HFF-Myc (cell line): ENCODE measurements around the gene FAT1.
A peak's percentile ranks its signal among the peaks of the same experiment; 100 is the strongest.

ENCODE experiments used
- DNase-seq: peaks from one replicate; pipeline ENCODE4 v3.0.0-alpha.2; 2011; ENCODE audit warnings: low read depth; ENCODE audit errors: extremely low read depth
- H3K4me3 ChIP-seq: replicated peaks from 2 replicates; pipeline ENCODE4 v1.5.1; 2011; ENCODE audit warnings: low read depth, mild to moderate bottlenecking, control low read depth, low read length
- TF ChIP-seq, protein P1 (sequence below): IDR thresholded peaks from 2 replicates; pipeline ENCODE4 v1.5.1; 2012; ENCODE audit warnings: mild to moderate bottlenecking, low read depth, low read length, control low read depth; ENCODE audit errors: missing control alignments

The FAT1 gene

DNA sequence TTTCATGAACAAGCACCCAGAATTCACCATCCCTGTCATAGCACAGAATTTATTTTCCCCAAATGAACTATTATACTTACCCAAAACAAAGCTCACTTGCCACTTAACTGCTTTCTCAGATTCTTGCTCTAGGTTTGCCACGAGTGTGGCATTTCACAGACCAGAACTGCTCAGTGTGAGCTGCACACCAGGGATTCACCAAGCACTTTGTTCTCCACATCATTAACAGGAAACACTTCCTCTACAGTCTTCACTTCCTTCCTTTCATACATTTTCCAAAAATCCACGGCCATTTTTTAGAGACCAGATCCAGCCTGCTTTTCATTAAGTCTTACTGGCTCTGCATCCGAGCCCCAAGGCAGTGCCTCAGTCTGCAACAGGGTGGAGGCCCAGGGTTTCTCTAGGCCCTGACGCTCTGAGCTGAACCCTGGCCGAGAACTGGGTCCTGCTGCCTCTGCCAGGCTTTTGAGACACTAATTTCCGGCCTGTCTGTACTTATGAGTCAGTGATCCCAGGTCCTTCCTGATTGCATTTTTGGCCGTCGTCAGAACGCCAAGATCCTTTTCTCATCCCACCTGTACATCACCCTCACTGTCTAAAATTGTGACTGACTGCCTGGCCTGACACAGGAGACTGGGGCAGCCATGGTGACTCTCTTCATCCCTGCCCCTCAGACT lies 100.7 kb downstream of the FAT1 start:
- TF ChIP-seq, protein P1, sequence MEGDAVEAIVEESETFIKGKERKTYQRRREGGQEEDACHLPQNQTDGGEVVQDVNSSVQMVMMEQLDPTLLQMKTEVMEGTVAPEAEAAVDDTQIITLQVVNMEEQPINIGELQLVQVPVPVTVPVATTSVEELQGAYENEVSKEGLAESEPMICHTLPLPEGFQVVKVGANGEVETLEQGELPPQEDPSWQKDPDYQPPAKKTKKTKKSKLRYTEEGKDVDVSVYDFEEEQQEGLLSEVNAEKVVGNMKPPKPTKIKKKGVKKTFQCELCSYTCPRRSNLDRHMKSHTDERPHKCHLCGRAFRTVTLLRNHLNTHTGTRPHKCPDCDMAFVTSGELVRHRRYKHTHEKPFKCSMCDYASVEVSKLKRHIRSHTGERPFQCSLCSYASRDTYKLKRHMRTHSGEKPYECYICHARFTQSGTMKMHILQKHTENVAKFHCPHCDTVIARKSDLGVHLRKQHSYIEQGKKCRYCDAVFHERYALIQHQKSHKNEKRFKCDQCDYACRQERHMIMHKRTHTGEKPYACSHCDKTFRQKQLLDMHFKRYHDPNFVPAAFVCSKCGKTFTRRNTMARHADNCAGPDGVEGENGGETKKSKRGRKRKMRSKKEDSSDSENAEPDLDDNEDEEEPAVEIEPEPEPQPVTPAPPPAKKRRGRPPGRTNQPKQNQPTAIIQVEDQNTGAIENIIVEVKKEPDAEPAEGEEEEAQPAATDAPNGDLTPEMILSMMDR: no peak
- H3K4me3 ChIP-seq: no peak overlapping the region
- peak; percentile 64 for DNase-seq

DNA sequence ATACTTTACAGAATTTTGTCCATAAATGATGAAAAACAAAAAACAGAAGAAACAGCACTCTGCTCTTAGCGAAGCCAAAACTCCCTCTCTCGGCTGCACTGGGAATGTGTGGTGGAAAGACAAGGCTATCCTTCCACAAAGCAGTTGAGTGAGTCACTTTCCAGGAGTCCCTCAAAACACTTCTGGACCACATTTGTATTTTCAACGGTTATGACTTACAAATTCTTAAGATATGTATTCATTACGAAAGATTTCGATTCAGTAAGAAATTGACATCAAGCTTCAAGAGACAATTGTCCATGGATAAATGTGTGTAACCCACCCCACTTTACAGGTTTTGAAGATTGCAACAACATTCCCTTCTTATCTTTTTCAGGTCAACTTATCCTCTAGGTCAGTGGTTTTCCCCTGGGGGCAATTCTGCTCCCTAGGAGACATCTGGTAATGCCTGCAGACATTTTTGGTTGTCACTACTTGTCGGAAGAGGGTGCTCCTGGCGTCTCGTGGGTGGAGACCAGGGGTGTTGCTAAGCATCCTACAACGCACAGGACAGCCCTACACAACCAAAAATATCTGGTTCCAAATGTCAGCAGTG lies 101.6 kb downstream of the FAT1 start:
- TF ChIP-seq, protein P1: peak; percentile 55
- peak; percentile 66 for DNase-seq
- no peak overlapping the region for H3K4me3 ChIP-seq

DNA sequence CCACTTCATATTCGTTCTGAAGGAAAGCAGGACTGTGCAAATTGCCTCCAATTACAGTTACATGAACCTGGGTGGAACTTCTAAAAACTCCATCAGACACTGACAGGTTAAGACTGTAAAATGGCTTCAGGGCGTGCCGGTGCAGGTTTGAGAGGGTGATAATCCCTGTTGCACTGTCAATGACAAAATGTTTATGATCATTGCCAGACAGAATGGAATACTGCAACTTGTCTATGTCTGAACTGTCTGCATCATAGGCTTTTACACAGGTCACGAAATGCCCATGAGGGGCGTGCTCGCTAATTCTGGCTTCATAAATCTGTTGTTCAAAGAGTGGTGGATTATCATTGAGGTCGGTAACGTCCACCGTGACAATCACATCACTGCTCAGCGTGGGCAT lies 104.6 kb downstream of the FAT1 start:
- no peak for DNase-seq
- TF ChIP-seq, protein P1: no peak
- H3K4me3 ChIP-seq: no peak overlapping the region

DNA sequence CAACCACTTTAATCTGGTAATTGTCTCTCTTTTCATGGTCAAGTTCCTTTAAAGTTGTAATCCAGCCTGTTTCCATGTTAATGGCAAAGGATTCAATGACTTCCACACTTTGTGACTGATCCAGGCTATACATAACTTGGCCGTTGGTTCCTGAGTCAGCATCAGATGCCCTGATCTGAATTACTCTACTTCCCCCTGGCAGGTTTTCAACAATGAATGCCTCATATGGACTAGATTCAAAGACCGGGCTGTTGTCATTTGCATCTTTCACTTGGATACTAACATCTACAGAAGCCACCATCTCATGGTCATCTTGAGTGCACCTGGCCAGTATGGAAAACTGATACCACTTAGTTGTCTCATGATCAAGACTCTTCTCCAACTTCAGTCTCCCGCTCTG lies 105.7 kb downstream of the FAT1 start:
- TF ChIP-seq, protein P1: no peak
- no peak overlapping the region for H3K4me3 ChIP-seq
- DNase-seq: no peak

DNA sequence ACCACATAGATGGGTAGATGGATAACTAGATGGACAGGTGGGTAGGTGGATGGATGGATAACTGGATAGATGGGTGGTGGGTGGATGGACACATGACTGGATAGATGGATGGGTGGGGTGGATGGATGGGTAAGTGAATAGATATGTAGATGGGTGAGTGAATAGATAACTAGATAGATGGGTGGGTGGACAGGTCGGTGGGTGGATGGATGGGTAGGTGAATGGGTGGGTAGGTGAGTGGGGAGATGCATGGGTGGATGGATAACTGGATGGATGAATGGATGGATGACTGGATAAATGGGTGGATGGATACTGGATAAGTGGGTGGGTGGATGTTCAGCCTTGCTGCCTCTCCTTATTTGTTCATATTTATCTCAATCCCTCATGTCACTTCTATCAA lies 116.2 kb downstream of the FAT1 start:
- DNase-seq: no peak
- TF ChIP-seq, protein P1: no peak
- H3K4me3 ChIP-seq: no peak overlapping the region

DNA sequence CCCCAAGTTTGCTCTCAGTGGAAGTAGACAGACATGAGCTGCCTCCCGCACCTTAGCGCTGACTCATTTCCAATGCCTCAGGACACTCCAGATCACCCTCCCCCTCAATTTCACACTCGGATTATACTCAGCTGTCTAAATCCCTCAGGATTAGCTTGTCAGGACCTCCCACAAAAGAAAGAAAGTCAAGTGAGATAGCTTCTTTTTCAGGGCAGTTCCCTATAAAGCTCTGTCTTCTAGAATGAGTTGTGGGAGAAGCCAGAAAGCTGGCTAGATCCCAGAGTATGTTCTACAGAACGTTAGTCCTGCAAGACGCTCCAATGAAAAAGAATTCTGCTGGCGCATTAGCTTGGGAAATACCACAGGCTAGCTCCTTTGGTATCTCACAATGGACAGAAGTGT lies 117.1 kb downstream of the FAT1 start:
- H3K4me3 ChIP-seq: no peak overlapping the region
- no peak for DNase-seq
- TF ChIP-seq, protein P1: no peak
